ENCODE measurements around the gene SDC3.

Gene SDC3

DNA sequence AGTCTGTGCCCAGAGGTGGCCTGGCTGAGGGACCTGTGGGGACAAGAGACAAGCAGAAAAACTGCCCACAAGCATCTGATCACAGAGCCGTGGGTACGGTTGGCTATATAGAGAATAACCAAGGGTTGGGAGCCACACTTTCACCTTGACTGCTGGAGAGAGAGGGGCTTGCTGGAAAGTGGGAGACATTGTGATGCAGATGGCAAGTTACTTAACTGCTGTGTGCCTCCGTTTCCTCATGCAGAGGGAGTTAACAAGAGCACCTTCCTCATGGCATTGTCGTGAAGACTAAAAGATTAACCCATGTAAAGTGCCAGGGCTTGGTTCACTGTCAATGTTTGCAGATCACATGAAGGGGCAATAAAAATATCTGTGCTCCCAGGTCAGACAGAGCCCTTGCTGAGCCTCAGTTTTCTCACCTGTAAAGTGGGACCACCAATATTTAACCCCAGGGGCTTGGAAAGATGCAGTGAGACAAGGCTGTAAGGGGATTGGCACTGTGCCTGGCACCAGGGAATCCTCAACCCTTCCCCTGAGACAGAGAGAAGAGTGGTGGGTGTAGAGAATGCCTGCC, 52.8 kb downstream of the SDC3 start:
- Histone ChIP-seq H3K23ac (ENCODE audit: low read length in 2 of 2) (no peak overlapping the region), H3K4me1 (ENCODE audit: control insufficient read depth, insufficient read depth, low read depth, low read length) (peaks cover 29% of the 10 kb centered on the region), H2AFZ (ENCODE audit: low read depth, low read length) (no peak overlapping the region), H2BK15ac (ENCODE audit: low read depth, poor library complexity, severe bottlenecking) (no peak overlapping the region), H3K4me2 (ENCODE audit: low read length, poor library complexity, severe bottlenecking) (no peak overlapping the region), H3K36me3 (ENCODE audit: control insufficient read depth in 1 of 2, insufficient read depth in 2 of 2, low read depth in 1 of 2, low read length in 2 of 2) (no peaks in the 10 kb centered on the region), H2AK5ac (ENCODE audit: low read length, severe bottlenecking) (no peak overlapping the region), H2BK120ac (ENCODE audit: low read depth, low read length) (no peak overlapping the region), H2BK12ac (ENCODE audit: low read length in 2 of 2) (peak overlapping the region; percentile 2 to 61), H3K9me3 (ENCODE audit: control insufficient read depth, low read length) (no peaks in the 10 kb centered on the region), H3K79me1 (replicated peaks; ENCODE audit: low read length, poor library complexity, severe bottlenecking) (no peaks in the 10 kb centered on the region), H4K91ac (ENCODE audit: low read length) (no peak overlapping the region), H3K4ac (ENCODE audit: low read depth in 1 of 2, low read length in 2 of 2) (no peak overlapping the region), H4K8ac (ENCODE audit: low read length) (no peak overlapping the region), H3K9ac (ENCODE audit: low read length) (no peak overlapping the region), H3K18ac (ENCODE audit: low read depth in 1 of 2, low read length in 2 of 2) (no peak overlapping the region), H3K27ac (ENCODE audit: low read length, poor library complexity, severe bottlenecking) (no peak overlapping the region), H3K4me3 (ENCODE audit: insufficient read depth in 1 of 2, low read depth in 1 of 2, low read length in 2 of 2) (no peak overlapping the region), H3K14ac (ENCODE audit: low read length in 2 of 2) (no peak overlapping the region), H2BK5ac (ENCODE audit: low read depth, low read length, poor library complexity, severe bottlenecking) (no peak overlapping the region), H3K27me3 (ENCODE audit: control insufficient read depth in 1 of 2, insufficient read depth in 1 of 2, low read length in 2 of 2) (peaks cover 0 to 17% of the 10 kb centered on the region in 2 experiments)
- DNase-seq = no peak
- 62% methylated on average over 4 of the region's 4 CpGs for WGBS

DNA sequence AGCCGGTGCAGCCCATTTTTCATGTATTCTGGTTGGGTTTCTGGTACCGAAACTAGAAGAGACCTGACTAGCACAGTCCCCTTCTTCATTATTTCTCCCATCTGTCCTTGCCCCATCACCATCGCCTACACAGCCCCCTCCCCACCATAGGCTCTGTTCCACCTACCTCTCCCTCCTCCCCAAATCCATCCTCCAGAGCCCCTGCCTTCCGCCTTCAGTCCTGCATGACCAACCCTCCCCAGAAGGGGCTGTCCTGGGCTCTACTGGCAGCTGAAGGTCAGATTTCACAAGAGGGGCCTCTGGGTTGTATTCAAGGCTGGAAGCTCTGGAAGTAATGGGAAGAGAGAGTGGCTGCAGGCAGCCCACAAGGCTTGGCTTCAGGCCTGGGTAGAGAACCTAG, 55.2 kb downstream of the SDC3 start:
- no peaks in the 10 kb centered on the region for H3K9me3 ChIP-seq (ENCODE audit: control insufficient read depth, low read length)
- no peak overlapping the region for H4K91ac ChIP-seq (ENCODE audit: low read length)
- no peak overlapping the region for H2BK15ac ChIP-seq (ENCODE audit: low read depth, poor library complexity, severe bottlenecking)
- no peak overlapping the region for H4K8ac ChIP-seq (ENCODE audit: low read length)
- H2BK120ac ChIP-seq (ENCODE audit: low read depth, low read length) = no peak overlapping the region
- 74% methylated on average over 4 of the region's 4 CpGs for WGBS
- peaks cover 19% of the 10 kb centered on the region for H3K4me1 ChIP-seq (ENCODE audit: control insufficient read depth, insufficient read depth, low read depth, low read length)
- no peak overlapping the region for H3K4me3 ChIP-seq (ENCODE audit: insufficient read depth in 1 of 2, low read depth in 1 of 2, low read length in 2 of 2)
- H3K27ac ChIP-seq (ENCODE audit: low read length, poor library complexity, severe bottlenecking) = no peak overlapping the region
- H3K36me3 ChIP-seq (ENCODE audit: control insufficient read depth in 1 of 2, insufficient read depth in 2 of 2, low read depth in 1 of 2, low read length in 2 of 2) = no peaks in the 10 kb centered on the region
- H3K23ac ChIP-seq (ENCODE audit: low read length in 2 of 2) = no peak overlapping the region
- no peaks in the 10 kb centered on the region for H3K79me1 ChIP-seq (replicated peaks; ENCODE audit: low read length, poor library complexity, severe bottlenecking)
- H2AK5ac ChIP-seq (ENCODE audit: low read length, severe bottlenecking) = no peak overlapping the region
- H3K27me3 ChIP-seq (ENCODE audit: control insufficient read depth in 1 of 2, insufficient read depth in 1 of 2, low read length in 2 of 2) = peaks cover 0 to 38% of the 10 kb centered on the region in 2 experiments
- H3K4me2 ChIP-seq (ENCODE audit: low read length, poor library complexity, severe bottlenecking) = no peak overlapping the region
- DNase-seq = peak; percentile 40
- H3K9ac ChIP-seq (ENCODE audit: low read length) = no peak overlapping the region
- H2AFZ ChIP-seq (ENCODE audit: low read depth, low read length) = no peak overlapping the region
- no peak overlapping the region for H2BK5ac ChIP-seq (ENCODE audit: low read depth, low read length, poor library complexity, severe bottlenecking)
- H3K18ac ChIP-seq (ENCODE audit: low read depth in 1 of 2, low read length in 2 of 2) = peak overlapping the region in 1 of 2 experiments; percentile 31
- H3K4ac ChIP-seq (ENCODE audit: low read depth in 1 of 2, low read length in 2 of 2) = no peak overlapping the region
- H3K14ac ChIP-seq (ENCODE audit: low read length in 2 of 2) = no peak overlapping the region
- H2BK12ac ChIP-seq (ENCODE audit: low read length in 2 of 2) = peak overlapping the region in 1 of 2 experiments; percentile 45

DNA sequence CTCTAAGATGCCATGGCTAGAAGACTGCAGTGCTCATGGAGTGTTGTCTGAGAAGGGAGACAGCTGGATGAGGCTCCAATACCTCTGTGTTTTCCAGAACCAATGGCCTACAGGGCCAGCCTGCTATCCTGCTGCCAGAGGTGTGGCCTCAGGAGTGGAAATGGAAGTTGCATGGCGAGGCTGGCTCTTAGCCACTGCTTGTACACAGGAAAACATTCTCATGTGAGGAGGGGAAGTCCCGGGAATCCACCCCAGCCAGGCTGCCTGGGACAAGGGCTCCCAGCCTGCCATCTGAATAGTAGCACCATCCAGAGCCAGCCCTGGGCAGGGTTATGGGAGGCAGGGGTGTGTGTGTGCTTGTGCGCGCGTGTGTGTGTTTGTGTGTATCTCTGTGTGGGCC, 56.5 kb downstream of the SDC3 start:
- Histone ChIP-seq H3K4me3 (ENCODE audit: insufficient read depth in 1 of 2, low read depth in 1 of 2, low read length in 2 of 2) (no peak overlapping the region), H3K9ac (ENCODE audit: low read length) (no peak overlapping the region), H2BK12ac (ENCODE audit: low read length in 2 of 2) (peak overlapping the region in 1 of 2 experiments; percentile 84), H3K18ac (ENCODE audit: low read depth in 1 of 2, low read length in 2 of 2) (peak overlapping the region in 1 of 2 experiments; percentile 69), H2BK5ac (ENCODE audit: low read depth, low read length, poor library complexity, severe bottlenecking) (no peak overlapping the region), H3K36me3 (ENCODE audit: control insufficient read depth in 1 of 2, insufficient read depth in 2 of 2, low read depth in 1 of 2, low read length in 2 of 2) (no peaks in the 10 kb centered on the region), H4K8ac (ENCODE audit: low read length) (no peak overlapping the region), H2BK15ac (ENCODE audit: low read depth, poor library complexity, severe bottlenecking) (peak overlapping the region; percentile 39), H2AK5ac (ENCODE audit: low read length, severe bottlenecking) (no peak overlapping the region), H3K23ac (ENCODE audit: low read length in 2 of 2) (no peak overlapping the region), H3K4me1 (ENCODE audit: control insufficient read depth, insufficient read depth, low read depth, low read length) (peaks cover 23% of the 10 kb centered on the region), H2BK120ac (ENCODE audit: low read depth, low read length) (no peak overlapping the region), H3K4ac (ENCODE audit: low read depth in 1 of 2, low read length in 2 of 2) (no peak overlapping the region), H4K91ac (ENCODE audit: low read length) (no peak overlapping the region), H3K9me3 (ENCODE audit: control insufficient read depth, low read length) (no peaks in the 10 kb centered on the region), H3K4me2 (ENCODE audit: low read length, poor library complexity, severe bottlenecking) (no peak overlapping the region), H3K27me3 (ENCODE audit: control insufficient read depth in 1 of 2, insufficient read depth in 1 of 2, low read length in 2 of 2) (peaks cover 0 to 50% of the 10 kb centered on the region in 2 experiments), H3K27ac (ENCODE audit: low read length, poor library complexity, severe bottlenecking) (no peak overlapping the region), H2AFZ (ENCODE audit: low read depth, low read length) (no peak overlapping the region), H3K79me1 (replicated peaks; ENCODE audit: low read length, poor library complexity, severe bottlenecking) (no peaks in the 10 kb centered on the region), H3K14ac (ENCODE audit: low read length in 2 of 2) (peak overlapping the region in 1 of 2 experiments; percentile 31)
- WGBS = 86% methylated on average over 5 of the region's 5 CpGs
- DNase-seq = peak; percentile 55

DNA sequence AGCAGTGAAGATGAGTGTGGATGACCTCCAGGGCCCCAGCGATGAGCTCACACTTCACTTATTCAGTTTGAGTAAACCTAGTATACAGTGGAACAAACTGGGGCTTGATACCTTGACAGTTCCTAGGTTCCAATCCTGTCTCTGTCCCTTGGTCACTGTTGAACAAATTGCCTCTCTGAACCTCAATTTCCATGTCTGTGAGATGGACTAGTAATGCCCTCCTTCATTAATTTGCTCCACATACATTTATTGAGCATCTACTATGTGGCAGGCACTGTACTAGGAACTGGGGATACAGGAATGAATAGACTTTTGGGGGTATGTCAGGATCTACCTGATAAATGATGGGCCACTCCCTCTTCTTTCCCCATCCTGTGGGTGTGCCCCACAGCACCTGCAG, 57.3 kb downstream of the SDC3 start:
- Histone ChIP-seq H2BK15ac (ENCODE audit: low read depth, poor library complexity, severe bottlenecking) (no peak overlapping the region), H4K8ac (ENCODE audit: low read length) (no peak overlapping the region), H2BK5ac (ENCODE audit: low read depth, low read length, poor library complexity, severe bottlenecking) (no peak overlapping the region), H3K18ac (ENCODE audit: low read depth in 1 of 2, low read length in 2 of 2) (no peak overlapping the region), H3K36me3 (ENCODE audit: control insufficient read depth in 1 of 2, insufficient read depth in 2 of 2, low read depth in 1 of 2, low read length in 2 of 2) (no peaks in the 10 kb centered on the region), H3K4me3 (ENCODE audit: insufficient read depth in 1 of 2, low read depth in 1 of 2, low read length in 2 of 2) (no peak overlapping the region), H3K27me3 (ENCODE audit: control insufficient read depth in 1 of 2, insufficient read depth in 1 of 2, low read length in 2 of 2) (peaks cover 0 to 58% of the 10 kb centered on the region in 2 experiments), H3K4me1 (ENCODE audit: control insufficient read depth, insufficient read depth, low read depth, low read length) (peaks cover 18% of the 10 kb centered on the region), H3K23ac (ENCODE audit: low read length in 2 of 2) (no peak overlapping the region), H3K79me1 (replicated peaks; ENCODE audit: low read length, poor library complexity, severe bottlenecking) (no peaks in the 10 kb centered on the region), H3K9me3 (ENCODE audit: control insufficient read depth, low read length) (no peaks in the 10 kb centered on the region), H2BK12ac (ENCODE audit: low read length in 2 of 2) (no peak overlapping the region), H4K91ac (ENCODE audit: low read length) (no peak overlapping the region), H3K14ac (ENCODE audit: low read length in 2 of 2) (no peak overlapping the region), H2AK5ac (ENCODE audit: low read length, severe bottlenecking) (no peak overlapping the region), H3K4ac (ENCODE audit: low read depth in 1 of 2, low read length in 2 of 2) (no peak overlapping the region), H2BK120ac (ENCODE audit: low read depth, low read length) (no peak overlapping the region), H3K4me2 (ENCODE audit: low read length, poor library complexity, severe bottlenecking) (no peak overlapping the region), H3K27ac (ENCODE audit: low read length, poor library complexity, severe bottlenecking) (no peak overlapping the region), H2AFZ (ENCODE audit: low read depth, low read length) (no peak overlapping the region), H3K9ac (ENCODE audit: low read length) (no peak overlapping the region)
- 100% methylated on average over 1 of the region's 1 CpG for WGBS
- no peak for DNase-seq

Data from mesenchymal stem cell (in vitro differentiated cells and primary cell).